ENCODE data around the gene TMEM89. TPM values are rescaled to one million over a fixed set of nuclear protein-coding genes. Genes with fewer than 3 reads are reported as not detected.

TMEM89 gene
- total and polyA plus RNA-seq, 2 experiments from 2014 or later = not detected

- H3K27me3 ChIP-seq (ENCODE audit: insufficient read depth) = no peaks in the 10 kb centered on the region
- TF ChIP-seq CTCF (conservative IDR thresholded peaks at IDR 0.05; ENCODE audit: low read depth in 2 of 2) (0 out of 4 replicates have a peak, but pooled peaks have one; percentile 8 to 16), JUNB (IDR thresholded peaks at IDR 0.05; ENCODE audit: unreplicated experiment) (no peak)
- H2AFZ ChIP-seq = no peak overlapping the region
- Mint-ChIP-seq H3K27ac (peak overlapping the region; percentile 92), H3K4me1 (peaks cover 33% of the 10 kb centered on the region), H3K4me3 (peak overlapping the region; percentile 89), H3K36me3 (ENCODE audit: low read depth) (peaks cover 31% of the 10 kb centered on the region), H3K9me3 (no peaks in the 10 kb centered on the region), H3K27me3 (ENCODE audit: insufficient read depth, low read depth, poor library complexity) (peaks cover 14% of the 10 kb centered on the region)
- no peaks in the 10 kb centered on the region for H3K9me2 ChIP-seq (ENCODE audit: insufficient read depth)
- ATAC-seq = no peak
- H3K4me3 ChIP-seq = no peak overlapping the region
- H3F3A ChIP-seq (replicated peaks; ENCODE audit: low read depth) = peaks cover 3% of the 10 kb centered on the region; the same call in 1 of the 2 replicates
- no peak overlapping the region for H3K4me2 ChIP-seq
- H4K20me1 ChIP-seq (replicated peaks; ENCODE audit: insufficient read depth) = no peaks in the 10 kb centered on the region; the same call in 1 of the 2 replicates
- H3K4me1 ChIP-seq (ENCODE audit: insufficient read depth) = peaks cover 12% of the 10 kb centered on the region
- peaks cover 4% of the 10 kb centered on the region; the same call in 1 of the 2 replicates for H3K36me3 ChIP-seq (ENCODE audit: insufficient read depth)
- peak; percentile 43 for DNase-seq (ENCODE audit: low spot score)
- peak overlapping the region; percentile 91; the same call in 1 of the 2 replicates for H3K27ac ChIP-seq (ENCODE audit: low read depth)
- H3K79me2 ChIP-seq (replicated peaks; ENCODE audit: insufficient read depth) = peaks cover 10% of the 10 kb centered on the region
Measured at GRCh38 chr3:48637305-48637704, 15.7 kb upstream of the TMEM89 start.

- DNase-seq (ENCODE audit: low spot score) = peak; percentile 29
- Histone ChIP-seq H3K27me3 (ENCODE audit: insufficient read depth) (no peaks in the 10 kb centered on the region), H2AFZ (0 out of 2 replicates have a peak overlapping the region, but pooled peaks have one; percentile 8), H3K9me2 (ENCODE audit: insufficient read depth) (no peaks in the 10 kb centered on the region), H3K79me2 (replicated peaks; ENCODE audit: insufficient read depth) (peaks cover 10% of the 10 kb centered on the region), H3K4me3 (peak overlapping the region; percentile 93), H3K4me1 (ENCODE audit: insufficient read depth) (peaks cover 12% of the 10 kb centered on the region), H3K4me2 (peak overlapping the region; percentile 89), H3K27ac (ENCODE audit: low read depth) (peak overlapping the region; percentile 91), H3F3A (replicated peaks; ENCODE audit: low read depth) (peaks cover 3% of the 10 kb centered on the region; the same call in 1 of the 2 replicates), H4K20me1 (replicated peaks; ENCODE audit: insufficient read depth) (peaks cover 5% of the 10 kb centered on the region), H3K36me3 (ENCODE audit: insufficient read depth) (peaks cover 4% of the 10 kb centered on the region; the same call in 1 of the 2 replicates)
- Mint-ChIP-seq H3K36me3 (ENCODE audit: low read depth) (peaks cover 27% of the 10 kb centered on the region), H3K27ac (peak overlapping the region; percentile 93), H3K27me3 (ENCODE audit: insufficient read depth, low read depth, poor library complexity) (peaks cover 15% of the 10 kb centered on the region), H3K9me3 (no peaks in the 10 kb centered on the region), H3K4me1 (peaks cover 33% of the 10 kb centered on the region), H3K4me3 (peak overlapping the region; percentile 89)
- ATAC-seq = no peak
- TF ChIP-seq STAT1 (IDR thresholded peaks at IDR 0.05; ENCODE audit: unreplicated experiment) (no peak), REST (IDR thresholded peaks at IDR 0.05; ENCODE audit: unreplicated experiment) (no peak), POLR2AphosphoS5 (IDR thresholded peaks at IDR 0.05; ENCODE audit: low read depth) (no peak), JUNB (IDR thresholded peaks at IDR 0.05; ENCODE audit: unreplicated experiment) (no peak), ZNF331 (CRISPR knock-in tag; IDR thresholded peaks at IDR 0.05; ENCODE audit: low read depth) (no peak), ZNF462 (CRISPR knock-in tag; IDR thresholded peaks at IDR 0.05) (no peak), ZNF114 (CRISPR knock-in tag; IDR thresholded peaks at IDR 0.05) (no peak), EZH2 (IDR thresholded peaks at IDR 0.05; ENCODE audit: low read depth, unreplicated experiment) (no peak)
Measured at GRCh38 chr3:48636149-48636655, 14.6 kb upstream of the TMEM89 start.

All from GM23338 (cell line).